Measurements from ENCODE around the gene LCMT1. TPM values are rescaled to one million over a fixed set of nuclear protein-coding genes. Genes with fewer than 3 reads are reported as not detected.

Gene LCMT1
- total and polyA plus RNA-seq, 9 of the 15 experiments (the other 6 are each of a cell fraction or from before 2014, with no cell fraction given) = 20.0 to 42.8 (median 32.3) TPM

DNA sequence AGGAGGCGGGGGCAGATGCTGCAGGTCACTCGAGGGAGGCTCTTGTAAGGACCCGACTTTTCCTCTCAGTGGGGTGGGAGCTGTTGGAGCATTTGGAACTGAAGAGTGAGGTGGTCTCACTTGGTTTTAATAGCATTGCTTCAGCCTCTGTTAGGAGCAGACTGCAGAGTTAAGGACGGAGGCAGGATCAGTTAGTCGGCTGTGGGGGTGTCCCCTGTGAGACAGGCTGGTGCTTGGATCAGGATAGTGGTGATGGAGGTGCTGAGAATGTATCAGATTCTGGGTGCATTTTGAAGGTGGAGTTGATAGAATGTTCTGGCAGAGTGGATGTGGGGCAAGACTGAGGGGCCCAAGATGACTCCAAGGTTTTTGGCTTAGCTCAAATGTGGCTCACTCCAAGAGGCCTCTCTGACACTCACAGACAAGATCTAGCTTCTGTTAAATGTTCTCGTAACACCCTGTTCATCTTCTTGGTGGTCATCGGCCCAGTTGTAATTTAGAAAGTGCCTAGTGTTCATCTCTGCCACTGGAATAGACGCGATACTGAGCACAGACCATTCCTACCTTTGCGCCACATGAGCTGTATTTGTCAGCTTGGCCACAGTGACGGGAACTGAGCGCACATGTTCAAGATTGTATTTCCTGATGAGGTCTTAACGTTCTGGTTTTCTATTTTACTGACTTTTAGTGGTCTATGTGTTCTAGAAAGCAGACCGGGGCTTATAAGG is 7.5 kb downstream of the LCMT1 start (continued):
- TF ChIP-seq, protein P1, sequence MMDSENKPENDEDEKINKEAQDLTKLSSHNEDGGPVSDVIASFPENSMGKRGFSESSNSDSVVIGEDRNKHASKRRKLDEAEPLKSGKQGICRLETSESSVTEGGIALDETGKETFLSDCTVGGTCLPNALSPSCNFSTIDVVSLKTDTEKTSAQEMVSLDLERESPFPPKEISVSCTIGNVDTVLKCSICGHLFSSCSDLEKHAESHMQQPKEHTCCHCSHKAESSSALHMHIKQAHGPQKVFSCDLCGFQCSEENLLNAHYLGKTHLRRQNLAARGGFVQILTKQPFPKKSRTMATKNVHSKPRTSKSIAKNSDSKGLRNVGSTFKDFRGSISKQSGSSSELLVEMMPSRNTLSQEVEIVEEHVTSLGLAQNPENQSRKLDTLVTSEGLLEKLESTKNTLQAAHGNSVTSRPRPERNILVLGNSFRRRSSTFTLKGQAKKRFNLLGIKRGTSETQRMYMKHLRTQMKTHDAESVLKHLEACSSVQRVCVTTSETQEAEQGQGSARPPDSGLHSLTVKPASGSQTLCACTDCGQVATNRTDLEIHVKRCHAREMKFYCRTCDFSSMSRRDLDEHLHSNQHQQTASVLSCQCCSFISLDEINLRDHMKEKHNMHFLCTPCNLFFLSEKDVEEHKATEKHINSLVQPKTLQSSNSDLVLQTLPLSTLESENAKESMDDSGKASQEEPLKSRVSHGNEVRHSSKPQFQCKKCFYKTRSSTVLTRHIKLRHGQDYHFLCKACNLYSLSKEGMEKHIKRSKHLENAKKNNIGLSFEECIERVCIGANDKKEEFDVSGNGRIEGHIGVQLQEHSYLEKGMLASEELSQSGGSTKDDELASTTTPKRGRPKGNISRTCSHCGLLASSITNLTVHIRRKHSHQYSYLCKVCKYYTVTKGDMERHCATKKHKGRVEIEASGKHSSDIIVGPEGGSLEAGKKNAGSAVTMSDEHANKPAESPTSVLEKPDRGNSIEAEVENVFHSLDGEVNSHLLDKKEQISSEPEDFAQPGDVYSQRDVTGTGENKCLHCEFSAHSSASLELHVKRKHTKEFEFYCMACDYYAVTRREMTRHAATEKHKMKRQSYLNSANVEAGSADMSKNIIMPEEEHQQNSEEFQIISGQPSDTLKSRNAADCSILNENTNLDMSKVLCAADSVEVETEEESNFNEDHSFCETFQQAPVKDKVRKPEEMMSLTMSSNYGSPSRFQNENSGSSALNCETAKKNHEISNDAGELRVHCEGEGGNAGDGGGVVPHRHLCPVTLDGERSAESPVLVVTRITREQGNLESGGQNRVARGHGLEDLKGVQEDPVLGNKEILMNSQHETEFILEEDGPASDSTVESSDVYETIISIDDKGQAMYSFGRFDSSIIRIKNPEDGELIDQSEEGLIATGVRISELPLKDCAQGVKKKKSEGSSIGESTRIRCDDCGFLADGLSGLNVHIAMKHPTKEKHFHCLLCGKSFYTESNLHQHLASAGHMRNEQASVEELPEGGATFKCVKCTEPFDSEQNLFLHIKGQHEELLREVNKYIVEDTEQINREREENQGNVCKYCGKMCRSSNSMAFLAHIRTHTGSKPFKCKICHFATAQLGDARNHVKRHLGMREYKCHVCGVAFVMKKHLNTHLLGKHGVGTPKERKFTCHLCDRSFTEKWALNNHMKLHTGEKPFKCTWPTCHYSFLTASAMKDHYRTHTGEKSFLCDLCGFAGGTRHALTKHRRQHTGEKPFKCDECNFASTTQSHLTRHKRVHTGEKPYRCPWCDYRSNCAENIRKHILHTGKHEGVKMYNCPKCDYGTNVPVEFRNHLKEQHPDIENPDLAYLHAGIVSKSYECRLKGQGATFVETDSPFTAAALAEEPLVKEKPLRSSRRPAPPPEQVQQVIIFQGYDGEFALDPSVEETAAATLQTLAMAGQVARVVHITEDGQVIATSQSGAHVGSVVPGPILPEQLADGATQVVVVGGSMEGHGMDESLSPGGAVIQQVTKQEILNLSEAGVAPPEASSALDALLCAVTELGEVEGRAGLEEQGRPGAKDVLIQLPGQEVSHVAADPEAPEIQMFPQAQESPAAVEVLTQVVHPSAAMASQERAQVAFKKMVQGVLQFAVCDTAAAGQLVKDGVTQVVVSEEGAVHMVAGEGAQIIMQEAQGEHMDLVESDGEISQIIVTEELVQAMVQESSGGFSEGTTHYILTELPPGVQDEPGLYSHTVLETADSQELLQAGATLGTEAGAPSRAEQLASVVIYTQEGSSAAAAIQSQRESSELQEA (IDR thresholded peaks at IDR 0.05; ENCODE audit: low read depth) = no peak
- no peak for TF ChIP-seq ZNF282 (CRISPR knock-in tag; IDR thresholded peaks at IDR 0.05)
- TF ChIP-seq, protein P2, sequence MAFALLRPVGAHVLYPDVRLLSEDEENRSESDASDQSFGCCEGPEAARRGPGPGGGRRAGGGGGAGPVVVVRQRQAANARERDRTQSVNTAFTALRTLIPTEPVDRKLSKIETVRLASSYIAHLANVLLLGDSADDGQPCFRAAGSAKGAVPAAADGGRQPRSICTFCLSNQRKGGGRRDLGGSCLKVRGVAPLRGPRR (CRISPR knock-in tag; IDR thresholded peaks at IDR 0.05) = no peak

All from K562 (cell line).